ENCODE data around the gene EXO1.

GRCh38 chr1:241849345-241849695 lies 1.3 kb downstream of the EXO1 start:
- no peak for TF ChIP-seq CTCF (IDR thresholded peaks at IDR 0.05)
- no peak for TF ChIP-seq POLR2A (IDR thresholded peaks at IDR 0.05)
- TF ChIP-seq POLR2AphosphoS5 (IDR thresholded peaks at IDR 0.05): no peak
- no peak for TF ChIP-seq EP300 (IDR thresholded peaks at IDR 0.05; ENCODE audit: low read depth)
